OCI-M1 (cell line): ENCODE measurements around the gene AQP12B.

Experiments used
- DNase-seq: peaks from one replicate; lab custom pipeline; 2025; lab: John Stamatoyannopoulos, UW

The AQP12B gene

GRCh38 chr2:240632306-240632721 is 50.4 kb downstream of the AQP12B start:
- no peak for DNase-seq

GRCh38 chr2:240631548-240632305 is 51.0 kb downstream of the AQP12B start:
- DNase-seq: no peak

- DNase-seq: no peak
These were observed 51.7 kb downstream of the AQP12B start for GRCh38 chr2:240630771-240631547.

GRCh38 chr2:240629968-240630770 is 52.5 kb downstream of the AQP12B start:
- DNase-seq: no peak

GRCh38 chr2:240629619-240629967 is 53.1 kb downstream of the AQP12B start:
- no peak for DNase-seq

- no peak for DNase-seq
These were observed 53.7 kb downstream of the AQP12B start for GRCh38 chr2:240628808-240629618.

- no peak for DNase-seq
These were observed 54.2 kb downstream of the AQP12B start for GRCh38 chr2:240628507-240628807.

- DNase-seq: no peak
These were observed 54.8 kb downstream of the AQP12B start for GRCh38 chr2:240627736-240628506.

GRCh38 chr2:240626531-240627300 is 56.0 kb downstream of the AQP12B start:
- no peak for DNase-seq
